MG63 (cell line): ENCODE results near the gene PTP4A1. TPM values are rescaled to one million over a fixed set of nuclear protein-coding genes. Genes with fewer than 3 reads are reported as not detected.
A peak's percentile ranks its signal among the peaks of the same experiment; 100 is the strongest.
"Not testable (repeated sequence)": the region's sequence is repeated elsewhere in the genome, so short reads cannot be mapped to it uniquely, and the experiment has no call there.

Experiments used
- DNase-seq: peaks from one replicate; pipeline ENCODE4 v3.0.0-alpha.2; 2020
- H3K27me3 ChIP-seq: fragments of 250-450 bp; sonication (Bioruptor Pico); 2 replicates; pipeline ENCODE4 v1.5.1; 2020; ENCODE audit warnings: mild to moderate bottlenecking, moderate library complexity
- H3K36me3 ChIP-seq: fragments of 250-450 bp; sonication (Bioruptor Pico); 2 replicates; pipeline ENCODE4 v1.5.1; 2020; ENCODE audit warnings: mild to moderate bottlenecking, moderate library complexity
- H3K4me3 ChIP-seq: fragments of 250-450 bp; sonication (Bioruptor Pico); 2 replicates; pipeline ENCODE4 v1.5.1; 2020; ENCODE audit warnings: mild to moderate bottlenecking, moderate library complexity
- H3K9me3 ChIP-seq: fragments of 250-450 bp; sonication (Bioruptor Pico); 2 replicates; pipeline ENCODE4 v1.5.1; 2020; ENCODE audit warnings: mild to moderate bottlenecking, moderate library complexity
- total RNA-seq: library from RNA; depleted of rRNA; stranded (reverse); fragments of >200 nt; shearing (Covaris generic); gene quantifications from 2 replicates; pipeline ENCODE4 v1.2.3, GENCODE V29; 2014; ENCODE audit warnings: low replicate concordance

PTP4A1 gene
- total RNA-seq, 1 experiment from 2014 or later: 4.9 TPM

DNA sequence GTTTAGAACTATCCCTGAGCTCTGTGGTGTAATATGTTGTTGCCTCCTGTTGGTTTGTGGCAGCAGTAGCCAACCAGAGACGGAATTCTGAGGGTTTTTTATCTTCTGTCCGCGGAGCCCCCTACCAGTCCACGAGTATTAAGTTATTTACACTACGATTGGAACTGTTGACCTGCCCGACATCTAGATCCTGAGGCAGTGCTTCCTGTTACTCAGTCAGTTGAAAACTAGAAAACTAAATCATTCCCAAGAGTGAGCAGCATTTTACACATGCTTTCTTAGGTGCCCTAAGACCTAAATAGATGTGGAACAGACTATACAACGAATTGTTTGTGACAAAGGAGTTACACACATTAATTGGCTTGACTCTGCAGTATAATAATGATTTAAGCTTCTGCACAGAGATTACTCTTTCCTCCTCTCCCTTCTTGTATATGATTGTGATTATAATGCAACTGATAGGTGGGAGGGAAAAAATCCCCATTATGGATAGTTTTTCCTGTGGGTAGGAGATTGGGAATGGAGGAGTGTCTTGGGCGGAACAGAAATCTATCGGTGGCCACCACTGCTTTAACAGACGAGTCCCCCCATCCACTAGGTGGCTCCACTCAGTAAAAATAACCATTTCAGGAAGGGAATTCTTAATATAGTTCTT lies 1.7 kb downstream of the PTP4A1 start:
- Histone ChIP-seq H3K36me3 (peaks cover 38% of the 10 kb centered on the region), H3K4me3 (peak overlapping the region; percentile 75), H3K27me3 (no peaks in the 10 kb centered on the region), H3K9me3 (no peaks in the 10 kb centered on the region)
- peak; percentile 7 for DNase-seq

DNA sequence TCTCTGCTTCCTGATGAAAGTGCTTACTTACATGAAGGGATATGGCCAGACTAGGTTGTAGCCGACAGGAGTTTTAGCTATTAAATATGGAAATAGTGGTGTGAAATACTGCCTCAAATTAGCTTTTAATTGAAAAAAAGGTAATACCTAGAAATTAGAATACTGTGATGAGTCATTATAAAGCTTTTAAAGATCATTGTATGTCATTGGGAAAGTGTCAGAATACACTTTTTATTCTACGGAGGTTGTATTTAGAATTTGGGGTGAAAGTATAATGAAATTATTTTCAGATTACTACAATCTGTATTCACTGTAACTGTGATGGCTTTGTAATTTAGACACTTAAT lies 2.2 kb downstream of the PTP4A1 start:
- H3K27me3 ChIP-seq: no peaks in the 10 kb centered on the region
- peaks cover 43% of the 10 kb centered on the region for H3K36me3 ChIP-seq
- no peaks in the 10 kb centered on the region for H3K9me3 ChIP-seq
- no peak for DNase-seq
- H3K4me3 ChIP-seq: peak overlapping the region; percentile 75

- no peak overlapping the region for H3K4me3 ChIP-seq
- no peak for DNase-seq
- peaks cover 54% of the 10 kb centered on the region for H3K36me3 ChIP-seq
- no peaks in the 10 kb centered on the region for H3K9me3 ChIP-seq
- H3K27me3 ChIP-seq: no peaks in the 10 kb centered on the region
These were observed 4.0 kb downstream of the PTP4A1 start for GRCh38 chr6:63576147-63576772.

DNA sequence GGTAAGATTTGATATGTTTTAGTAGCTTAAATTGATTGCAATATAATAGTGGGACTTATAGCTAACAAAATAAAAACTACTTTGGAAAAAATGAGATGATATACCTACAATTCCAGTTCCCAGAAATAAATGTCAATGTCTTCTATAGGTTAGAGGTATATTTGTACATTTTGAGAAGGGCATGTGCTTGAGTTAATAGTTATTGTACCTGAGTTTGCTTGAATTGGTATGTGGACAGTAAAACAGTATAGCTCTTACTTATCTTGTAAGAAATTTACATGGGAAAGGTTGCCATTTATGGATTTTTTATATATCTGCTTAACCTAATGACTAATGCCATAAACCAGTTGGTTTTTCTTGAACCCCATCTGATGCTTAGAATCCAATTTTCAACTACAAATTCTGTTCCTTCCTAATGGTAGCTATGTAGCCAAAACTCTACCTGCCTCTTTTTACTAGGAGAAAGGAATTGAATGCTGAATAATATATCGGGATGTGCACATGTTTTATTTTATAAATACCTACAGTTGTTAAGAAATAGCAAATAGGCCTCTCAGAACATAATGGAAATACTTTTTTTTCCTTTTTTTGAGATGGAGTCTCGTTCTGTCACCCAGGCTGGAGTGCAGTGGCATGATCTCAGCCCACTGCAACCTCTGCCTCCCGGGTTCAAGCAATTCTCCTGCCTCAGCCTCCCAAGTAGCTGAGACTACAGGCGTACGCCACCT lies 4.9 kb downstream of the PTP4A1 start:
- Histone ChIP-seq H3K9me3 (no peaks in the 10 kb centered on the region), H3K4me3 (no peak overlapping the region), H3K36me3 (peaks cover 59% of the 10 kb centered on the region), H3K27me3 (no peaks in the 10 kb centered on the region)
- no peak for DNase-seq

DNA sequence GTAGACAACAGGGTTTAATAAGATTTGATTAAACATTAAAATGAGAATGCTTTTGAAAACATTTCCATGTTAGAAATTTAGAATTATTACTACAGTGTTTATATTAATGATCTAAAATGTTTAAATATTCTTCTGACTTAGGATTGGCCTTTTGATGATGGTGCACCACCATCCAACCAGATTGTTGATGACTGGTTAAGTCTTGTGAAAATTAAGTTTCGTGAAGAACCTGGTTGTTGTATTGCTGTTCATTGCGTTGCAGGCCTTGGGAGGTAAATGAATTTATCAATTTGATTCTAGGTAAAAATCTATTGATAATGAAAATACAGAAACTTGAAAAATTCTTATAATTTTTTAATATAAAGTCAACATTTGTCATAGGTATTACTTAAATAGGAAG lies 6.5 kb downstream of the PTP4A1 start:
- DNase-seq: no peak
- no peaks in the 10 kb centered on the region for H3K27me3 ChIP-seq
- no peak overlapping the region for H3K4me3 ChIP-seq
- H3K9me3 ChIP-seq: no peaks in the 10 kb centered on the region
- peaks cover 62% of the 10 kb centered on the region for H3K36me3 ChIP-seq

- Histone ChIP-seq H3K36me3 (peaks cover 52% of the 10 kb centered on the region), H3K9me3 (no peaks in the 10 kb centered on the region), H3K27me3 (no peaks in the 10 kb centered on the region), H3K4me3 (no peak overlapping the region)
- DNase-seq: no peak
These were observed 7.8 kb downstream of the PTP4A1 start for GRCh38 chr6:63579937-63580703.

DNA sequence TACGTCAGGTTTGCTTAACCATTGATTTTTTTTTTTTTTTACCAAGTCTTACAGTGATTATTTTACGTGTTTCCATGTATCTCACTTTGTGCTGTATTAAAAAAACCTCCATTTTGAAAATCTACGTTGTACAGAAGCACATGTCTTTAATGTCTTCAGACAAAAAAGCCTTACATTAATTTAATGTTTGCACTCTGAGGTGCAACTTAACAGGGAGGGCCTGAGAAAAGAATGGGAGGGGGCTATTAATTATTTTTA lies 8.4 kb downstream of the PTP4A1 start:
- DNase-seq: no peak
- Histone ChIP-seq H3K9me3 (no peaks in the 10 kb centered on the region), H3K36me3 (peaks cover 52% of the 10 kb centered on the region), H3K4me3 (no peak overlapping the region), H3K27me3 (no peaks in the 10 kb centered on the region)

- Histone ChIP-seq H3K36me3 (peaks cover 48% of the 10 kb centered on the region), H3K27me3 (no peaks in the 10 kb centered on the region), H3K9me3 (no peaks in the 10 kb centered on the region), H3K4me3 (no peak overlapping the region)
- no peak for DNase-seq
These were observed 9.2 kb downstream of the PTP4A1 start for GRCh38 chr6:63581355-63582013.

DNA sequence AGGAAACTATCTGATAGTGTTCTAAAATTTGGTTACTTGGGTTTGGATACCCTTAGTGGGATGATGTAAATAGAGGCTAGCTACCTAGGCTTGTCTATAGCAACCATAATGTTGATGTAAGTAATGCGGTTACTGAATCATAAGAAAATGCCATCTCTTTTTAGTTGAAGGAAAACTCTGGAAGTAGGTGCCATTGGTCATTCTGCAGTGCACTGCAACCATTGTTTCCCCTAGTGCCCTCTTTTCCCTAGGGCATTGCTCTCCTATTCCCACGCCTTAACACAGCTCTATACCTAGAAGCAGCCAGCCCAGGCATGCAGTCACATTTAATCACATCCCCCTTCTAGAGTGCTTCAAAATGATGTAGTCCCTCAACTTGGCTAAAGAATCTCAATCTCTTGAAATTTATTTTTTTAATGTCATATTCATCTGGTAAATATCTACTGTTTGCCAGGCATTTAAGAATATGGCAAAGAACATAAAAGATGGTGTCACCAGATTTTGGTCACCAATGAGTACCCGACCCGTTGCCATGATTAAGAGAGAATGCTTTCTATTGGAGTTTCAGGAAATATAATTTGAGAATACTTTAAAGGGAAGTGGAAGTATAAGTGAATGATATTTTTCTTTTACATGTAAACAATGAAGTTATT lies 10.4 kb downstream of the PTP4A1 start:
- peaks cover 37% of the 10 kb centered on the region for H3K36me3 ChIP-seq

DNA sequence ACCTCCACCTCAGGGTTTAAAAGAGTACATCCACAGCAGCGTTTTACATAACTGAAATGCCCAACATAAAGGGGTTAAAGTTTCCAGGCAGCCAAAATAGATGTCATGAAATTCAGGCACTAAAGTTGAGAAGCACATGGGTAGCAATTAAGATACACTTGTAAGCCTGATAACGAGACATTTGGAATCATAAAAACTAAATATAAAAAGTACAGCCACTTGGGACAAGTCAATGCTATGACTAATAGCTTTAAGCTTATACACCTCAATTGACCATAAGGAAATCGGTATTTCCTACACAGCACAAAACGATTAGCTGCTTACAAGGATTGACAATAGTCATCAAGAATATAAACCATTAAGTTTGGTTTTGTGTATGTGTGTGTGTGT lies 11.8 kb downstream of the PTP4A1 start:
- no peak overlapping the region for H3K4me3 ChIP-seq
- DNase-seq: no peak
- no peaks in the 10 kb centered on the region for H3K27me3 ChIP-seq
- peaks cover 23% of the 10 kb centered on the region for H3K36me3 ChIP-seq
- no peaks in the 10 kb centered on the region for H3K9me3 ChIP-seq

More for the DNA sequence above, 10.4 kb downstream of the PTP4A1 start:
- no peak overlapping the region for H3K4me3 ChIP-seq
- H3K27me3 ChIP-seq: no peaks in the 10 kb centered on the region
- DNase-seq: no peak
- no peaks in the 10 kb centered on the region for H3K9me3 ChIP-seq

GRCh38 chr6:63584566-63584965 lies 12.3 kb downstream of the PTP4A1 start:
- no peak overlapping the region for H3K4me3 ChIP-seq
- H3K36me3 ChIP-seq: peaks cover 19% of the 10 kb centered on the region
- H3K27me3 ChIP-seq: no peaks in the 10 kb centered on the region
- no peaks in the 10 kb centered on the region for H3K9me3 ChIP-seq
- DNase-seq: no peak

DNA sequence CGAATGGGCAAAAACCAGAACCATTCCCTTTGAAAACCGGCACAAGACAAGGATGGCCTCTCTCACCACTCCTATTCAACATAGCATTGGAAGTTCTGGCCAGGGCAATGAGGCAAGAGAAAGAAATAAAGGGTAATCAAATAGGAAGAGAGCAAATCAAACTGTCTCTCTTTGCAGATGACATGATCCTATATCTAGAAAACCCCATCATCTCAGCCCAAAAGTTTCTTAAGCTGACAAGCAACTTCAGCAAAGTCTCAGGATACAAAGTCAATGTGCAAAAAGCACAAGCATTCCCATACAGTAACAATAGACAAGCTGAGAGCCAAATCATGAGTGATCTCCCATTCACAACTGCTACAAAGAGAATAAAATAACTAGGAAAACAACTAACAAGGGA lies 13.4 kb downstream of the PTP4A1 start:
- DNase-seq: not testable (repeated sequence)

DNA sequence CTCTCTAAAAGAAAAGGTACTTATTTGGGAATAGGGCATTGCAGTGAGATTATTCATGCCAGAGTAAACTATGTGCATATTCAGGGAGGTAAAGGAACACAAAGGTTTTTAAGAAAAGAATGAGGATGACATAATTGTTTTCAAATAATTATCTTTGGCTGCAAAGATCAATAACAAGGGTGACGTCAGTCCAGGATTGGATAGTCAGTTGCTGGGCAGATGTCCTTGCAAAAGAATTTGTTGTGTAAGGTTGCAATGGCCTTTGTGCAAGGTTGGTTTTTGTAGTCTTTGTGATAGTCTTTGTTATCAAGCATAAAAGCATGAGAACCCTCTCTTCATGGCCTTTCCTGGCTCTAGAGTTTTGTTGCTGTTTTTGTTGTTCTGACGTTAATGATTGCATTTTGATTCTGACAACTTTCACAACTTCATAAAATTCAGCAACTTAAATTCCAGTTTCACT lies 17.7 kb downstream of the PTP4A1 start:
- H3K36me3 ChIP-seq: no peaks in the 10 kb centered on the region
- H3K27me3 ChIP-seq: no peaks in the 10 kb centered on the region
- DNase-seq: no peak
- H3K4me3 ChIP-seq: no peak overlapping the region
- no peaks in the 10 kb centered on the region for H3K9me3 ChIP-seq

More for the DNA sequence above, 13.4 kb downstream of the PTP4A1 start:
- not testable (repeated sequence) for H3K36me3 ChIP-seq, H3K4me3 ChIP-seq, H3K9me3 ChIP-seq, H3K27me3 ChIP-seq

DNA sequence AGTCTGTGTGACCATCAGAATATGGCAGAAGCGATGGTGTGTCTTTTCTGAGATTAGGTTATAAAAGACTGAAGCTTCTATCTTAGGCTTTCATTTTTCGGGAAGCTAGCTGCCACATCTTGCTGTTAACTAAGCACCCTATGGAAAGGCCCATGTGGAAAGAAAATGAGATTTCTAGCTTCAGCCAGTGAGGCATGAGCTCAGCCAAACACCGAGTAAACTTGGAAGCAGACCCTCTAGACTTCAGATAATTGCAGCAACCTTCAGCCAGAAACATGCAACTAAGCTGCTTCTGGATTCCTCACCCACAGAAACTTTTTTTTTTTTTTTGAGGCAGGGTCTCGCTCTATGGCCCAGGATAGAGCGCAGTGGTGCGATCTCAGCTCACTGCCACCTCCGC lies 20.6 kb downstream of the PTP4A1 start:
- DNase-seq: no peak
- H3K4me3 ChIP-seq: no peak overlapping the region

DNA sequence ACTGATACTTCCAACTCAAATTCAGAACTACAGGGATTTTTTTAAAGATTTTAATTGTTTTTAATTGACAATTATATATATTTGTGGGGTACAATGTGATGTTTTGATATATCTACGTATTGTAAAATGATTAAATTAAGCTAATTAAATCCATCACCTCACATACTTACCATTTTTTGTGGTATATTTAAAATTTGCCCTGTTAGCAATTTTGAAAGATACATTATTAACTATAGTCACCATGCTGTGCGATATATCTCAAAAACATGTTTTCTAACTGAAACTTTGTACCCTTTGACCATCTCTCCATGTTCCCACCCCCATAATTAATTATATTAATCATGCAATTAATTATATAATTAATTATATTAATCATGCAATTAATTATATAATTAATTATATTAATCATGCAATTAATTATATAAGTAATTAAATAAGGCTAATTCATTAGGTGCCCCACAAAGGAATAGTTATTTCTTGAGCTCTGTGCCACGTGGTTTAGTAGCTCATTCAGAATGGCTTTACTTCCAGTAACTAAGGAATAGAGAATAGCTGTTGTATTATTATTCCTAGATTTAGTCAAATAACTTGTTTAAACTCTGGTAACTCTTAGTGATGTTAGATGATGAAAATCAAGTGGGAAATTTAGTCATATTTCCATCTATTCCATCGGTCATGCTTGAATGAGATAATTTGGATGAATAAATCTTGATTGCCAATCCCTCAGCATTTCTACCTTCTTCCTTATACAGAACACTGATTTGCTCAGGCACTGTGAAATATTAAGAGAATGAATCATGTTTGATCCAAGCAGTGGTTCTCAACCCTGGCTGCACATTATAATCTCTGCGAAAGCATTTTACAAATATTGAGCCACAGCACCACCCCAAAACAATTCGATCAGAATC lies 25.1 kb downstream of the PTP4A1 start:
- no peak for DNase-seq
- H3K4me3 ChIP-seq: no peak overlapping the region
- no peaks in the 10 kb centered on the region for H3K9me3 ChIP-seq
- H3K27me3 ChIP-seq: no peaks in the 10 kb centered on the region
- no peaks in the 10 kb centered on the region for H3K36me3 ChIP-seq

More for the DNA sequence above, 20.6 kb downstream of the PTP4A1 start:
- no peaks in the 10 kb centered on the region for H3K27me3 ChIP-seq
- H3K36me3 ChIP-seq: no peaks in the 10 kb centered on the region
- no peaks in the 10 kb centered on the region for H3K9me3 ChIP-seq
